Suppressor macrophage treated with lipopolysaccharide for 1 hour (primary cell): ENCODE data around the gene SLC20A1.
"Not testable (repeated sequence)": the region's sequence is repeated elsewhere in the genome, so short reads cannot be mapped to it uniquely, and the experiment has no call there.

ENCODE experiments used
- DNase-seq, 3 donors: peaks; one replicate each; pipeline ENCODE4 v3.0.0-alpha.2; 2020 to 2022

Gene SLC20A1

DNA sequence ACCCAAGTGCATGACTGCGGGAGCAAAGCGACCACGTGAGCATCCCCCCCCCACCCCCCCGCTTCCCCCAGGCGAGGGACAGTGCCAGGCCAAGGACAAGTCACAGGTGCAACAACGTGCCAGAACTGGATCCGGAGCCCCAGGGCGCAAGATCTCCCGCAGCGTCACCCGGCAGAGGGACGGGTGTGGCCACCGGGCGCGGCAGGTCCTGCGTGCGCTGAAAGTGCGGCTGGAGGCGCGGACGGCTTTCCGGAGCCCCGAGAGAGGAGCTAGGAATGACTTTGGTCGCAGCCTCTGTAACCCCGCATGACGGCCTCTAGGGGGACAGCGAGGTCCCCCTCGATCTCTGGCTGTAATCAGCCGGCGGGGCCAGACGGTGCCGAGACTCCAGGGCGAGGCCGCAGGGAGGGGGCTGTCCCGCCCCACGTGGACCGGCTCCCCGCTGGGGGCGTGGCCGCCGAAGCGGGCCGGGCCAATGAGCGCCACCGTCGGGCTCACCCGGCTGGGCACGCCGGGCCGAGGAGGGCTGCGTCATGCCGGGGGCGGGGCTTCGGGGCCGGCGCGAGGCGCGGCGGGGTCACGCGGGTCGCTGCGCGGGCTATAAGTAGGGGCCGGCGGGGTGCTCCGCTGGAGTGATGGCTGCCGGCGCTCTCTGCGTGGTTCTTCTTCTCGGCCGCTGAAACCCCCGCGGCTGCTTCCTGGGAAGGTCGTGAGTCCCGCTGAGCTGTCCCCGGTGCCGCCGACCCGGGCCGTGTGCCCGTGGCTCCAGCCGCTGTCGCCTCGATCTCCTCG lies at the start of gene SLC20A1:
TSS of gene SLC20A1 (plus strand) at position 630 of the 792 bp plus-strand sequence. CDS start 890 bp downstream, outside the sequence.
- DNase-seq = peak; percentile 98 to 100 (median 99)

- no peak for DNase-seq
Measured at GRCh38 chr2:112597537-112598322, 48.0 kb upstream of the SLC20A1 start.

DNA sequence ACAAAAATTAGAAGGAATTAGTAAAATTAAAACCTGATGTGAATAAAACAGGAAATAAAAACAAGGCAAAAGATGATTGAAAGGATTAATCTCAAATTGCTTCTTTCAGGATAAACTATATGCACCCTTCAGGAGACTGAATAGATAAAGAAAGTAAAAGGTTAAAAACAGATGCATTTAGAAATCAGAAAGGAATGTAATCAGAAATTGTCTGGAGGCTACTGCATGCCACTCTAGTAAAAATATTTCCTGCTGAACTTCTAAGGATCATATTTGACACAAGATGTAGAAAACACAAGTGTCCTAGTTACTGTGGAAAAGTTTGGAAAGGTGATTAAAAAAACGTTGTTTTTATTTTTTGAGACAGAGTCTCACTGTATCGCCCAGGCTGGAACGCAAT lies 45.1 kb upstream of the SLC20A1 start:
- no peak for DNase-seq

GRCh38 chr2:112601754-112602153 lies 44.0 kb upstream of the SLC20A1 start:
- DNase-seq = no peak

DNA sequence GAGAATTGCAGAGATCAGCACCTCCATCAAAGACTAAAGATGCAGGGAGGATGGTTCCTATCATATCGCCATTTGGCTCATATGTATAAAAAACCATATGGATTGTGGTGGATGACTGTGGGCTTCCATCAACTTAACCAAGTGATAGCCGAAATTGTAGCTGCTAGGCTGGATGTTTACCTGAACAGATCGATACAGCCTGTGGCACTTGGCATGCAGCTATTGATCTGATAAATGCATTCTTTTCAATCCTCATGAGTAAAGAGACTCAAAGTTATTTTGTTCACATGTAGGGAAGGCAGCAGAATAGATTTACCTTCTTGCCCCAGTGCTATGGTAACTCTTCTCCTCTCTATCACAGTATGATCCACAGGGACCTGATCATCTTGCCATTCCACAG lies 42.8 kb upstream of the SLC20A1 start:
- DNase-seq = no peak

GRCh38 chr2:112603731-112604130 lies 42.0 kb upstream of the SLC20A1 start:
- no peak for DNase-seq

DNA sequence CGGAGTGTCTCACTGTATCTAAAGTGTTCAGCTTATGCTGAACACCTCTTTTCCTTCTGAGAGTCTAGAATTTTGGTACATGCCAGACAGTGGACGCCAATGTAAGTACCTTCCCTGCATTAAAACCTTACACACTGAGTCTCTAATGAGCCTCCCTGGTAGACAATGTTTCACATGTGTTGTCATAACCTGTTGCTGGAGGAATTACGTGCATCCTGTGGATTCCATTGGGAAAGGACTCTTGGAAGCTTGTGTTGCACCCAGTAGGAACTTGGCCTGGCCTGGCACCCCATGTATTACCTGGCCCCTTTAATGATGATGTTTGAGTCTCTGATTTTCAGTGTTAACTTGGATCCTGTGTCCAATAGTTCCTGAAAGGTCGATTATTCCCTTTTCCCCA lies 40.8 kb upstream of the SLC20A1 start:
- no peak for DNase-seq

DNA sequence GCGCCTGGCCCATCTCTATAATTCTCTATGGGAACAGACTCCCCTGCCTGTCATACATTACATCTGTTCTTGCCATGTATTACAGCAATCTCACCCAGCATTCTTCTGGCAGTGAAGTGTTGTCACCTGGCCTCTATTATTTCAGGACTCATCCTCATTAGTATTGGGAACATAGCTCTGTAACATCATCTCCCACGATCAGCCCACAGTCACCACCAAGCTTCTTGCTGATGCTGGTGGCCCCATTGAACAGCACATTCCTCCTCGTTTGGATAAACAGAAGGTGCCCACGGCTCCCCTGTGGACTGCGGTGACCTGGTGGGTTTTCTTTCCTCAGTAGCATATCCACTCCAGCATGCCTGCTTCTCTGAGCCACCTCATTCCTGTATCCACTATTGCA lies 39.8 kb upstream of the SLC20A1 start:
- DNase-seq = no peak

DNA sequence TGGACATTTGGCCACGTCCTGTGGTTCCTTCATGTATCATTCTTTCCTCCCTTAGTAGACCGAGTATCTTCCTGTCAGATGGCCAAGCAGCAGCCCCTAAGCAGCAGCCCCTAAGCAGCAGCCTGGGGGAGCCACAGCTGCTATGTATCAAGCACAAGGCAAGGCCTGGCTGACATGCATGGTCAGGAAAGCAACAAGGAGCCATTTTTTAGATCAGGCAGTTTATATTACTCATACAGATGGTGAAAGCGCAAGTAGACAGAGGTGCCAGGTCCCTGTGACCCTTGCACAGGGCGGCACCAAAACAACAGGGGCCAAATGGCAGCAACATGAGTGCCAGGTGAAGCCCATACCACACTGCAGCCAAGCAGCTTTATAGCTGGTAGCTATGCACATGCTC lies 39.2 kb upstream of the SLC20A1 start:
- no peak for DNase-seq

- no peak for DNase-seq
Measured at GRCh38 chr2:112607680-112608438, 37.9 kb upstream of the SLC20A1 start.

GRCh38 chr2:112609320-112609719 lies 36.4 kb upstream of the SLC20A1 start:
- not testable (repeated sequence) for DNase-seq

DNA sequence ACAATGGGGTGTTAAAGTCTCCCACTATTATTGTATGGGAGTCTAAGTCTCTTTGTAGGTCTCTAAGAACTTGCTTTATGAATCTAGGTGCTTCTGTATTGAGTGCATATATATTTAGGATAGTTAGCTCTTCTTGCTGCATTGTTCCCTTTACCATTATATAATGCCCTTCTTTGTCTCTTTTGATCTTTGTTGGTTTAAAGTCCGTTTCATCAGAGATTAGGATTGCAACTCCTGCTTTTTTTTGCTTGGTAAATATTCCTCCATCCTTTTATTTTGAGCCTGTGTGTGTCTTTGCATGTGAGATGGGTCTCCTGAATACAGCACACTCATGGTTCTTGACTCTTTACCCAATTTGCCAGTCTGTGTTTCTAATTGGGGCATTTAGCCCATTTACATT lies 33.5 kb upstream of the SLC20A1 start:
- DNase-seq = not testable (repeated sequence)

DNA sequence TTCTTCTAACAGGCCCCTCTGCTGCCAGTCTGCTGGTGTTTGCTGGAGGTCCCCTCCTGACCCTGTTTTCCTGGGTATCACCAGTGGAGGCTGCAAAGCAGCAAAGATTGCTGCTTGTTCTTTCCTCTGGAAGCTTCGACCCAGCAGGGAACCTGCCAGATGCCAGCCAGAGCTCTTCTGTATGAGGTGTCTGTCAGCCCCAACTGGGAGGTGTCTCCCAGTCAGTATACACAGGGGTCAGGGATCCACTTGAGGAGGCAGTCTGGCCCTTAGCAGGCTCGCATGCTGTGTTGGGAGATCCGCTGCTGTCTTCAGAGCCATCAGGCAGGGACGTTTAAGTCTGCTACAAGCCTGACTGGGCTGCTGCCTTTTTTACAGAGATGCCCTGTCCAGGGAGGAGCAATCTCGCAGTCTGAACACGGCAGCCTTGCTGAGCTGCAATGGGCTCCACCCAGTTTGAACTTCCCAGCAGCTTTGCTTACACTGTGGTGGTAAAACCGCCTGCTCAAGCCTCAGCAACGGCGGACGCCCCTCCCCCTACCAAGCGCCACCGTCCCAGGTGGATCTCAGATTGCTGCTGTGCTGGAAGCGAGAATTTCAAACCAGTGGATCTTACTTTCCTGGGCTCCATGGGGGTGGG lies 31.4 kb upstream of the SLC20A1 start:
- no peak for DNase-seq

DNA sequence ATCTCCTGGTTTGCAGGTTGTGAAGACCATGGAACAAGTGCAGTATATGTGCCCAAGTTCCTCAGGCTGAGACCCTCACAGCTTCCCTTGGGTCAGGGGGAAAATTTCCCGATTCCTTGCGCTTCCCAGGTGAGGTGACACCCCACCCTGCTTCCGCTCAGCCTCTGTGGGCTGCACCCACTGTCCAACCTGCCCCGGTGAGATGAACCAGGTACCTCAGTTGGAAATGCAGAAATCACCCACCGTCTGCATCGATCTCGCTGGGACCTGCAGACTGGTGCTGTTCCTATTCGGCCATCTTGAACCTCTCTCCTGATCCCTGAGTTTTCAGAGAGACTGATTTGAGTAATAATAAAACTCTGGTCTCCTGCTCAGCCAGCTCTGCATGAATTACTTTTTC lies 30.7 kb upstream of the SLC20A1 start:
- DNase-seq = no peak

DNA sequence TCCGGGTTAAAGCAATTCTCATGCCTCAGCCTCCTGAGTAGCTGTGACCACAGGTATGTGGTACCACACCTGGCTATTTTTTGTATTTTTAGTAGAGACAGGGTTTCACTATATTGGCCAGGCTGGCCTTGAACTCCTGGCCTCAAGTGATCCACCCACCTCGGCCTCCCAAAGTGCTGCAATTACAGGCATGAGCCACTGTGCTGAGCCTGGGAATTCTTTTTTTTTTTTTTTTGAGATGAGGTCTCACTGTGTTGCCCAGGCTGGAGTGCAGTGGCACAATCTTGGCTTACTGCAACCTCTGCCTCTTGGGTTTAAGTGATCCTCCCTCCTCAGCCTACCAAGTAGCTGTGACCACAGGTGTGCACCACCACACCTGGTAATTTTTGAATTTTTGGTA lies 29.9 kb upstream of the SLC20A1 start:
- not testable (repeated sequence) for DNase-seq

GRCh38 chr2:112618383-112618782 lies 27.4 kb upstream of the SLC20A1 start:
- DNase-seq = peak in 1 of 3 donors; percentile 21

DNA sequence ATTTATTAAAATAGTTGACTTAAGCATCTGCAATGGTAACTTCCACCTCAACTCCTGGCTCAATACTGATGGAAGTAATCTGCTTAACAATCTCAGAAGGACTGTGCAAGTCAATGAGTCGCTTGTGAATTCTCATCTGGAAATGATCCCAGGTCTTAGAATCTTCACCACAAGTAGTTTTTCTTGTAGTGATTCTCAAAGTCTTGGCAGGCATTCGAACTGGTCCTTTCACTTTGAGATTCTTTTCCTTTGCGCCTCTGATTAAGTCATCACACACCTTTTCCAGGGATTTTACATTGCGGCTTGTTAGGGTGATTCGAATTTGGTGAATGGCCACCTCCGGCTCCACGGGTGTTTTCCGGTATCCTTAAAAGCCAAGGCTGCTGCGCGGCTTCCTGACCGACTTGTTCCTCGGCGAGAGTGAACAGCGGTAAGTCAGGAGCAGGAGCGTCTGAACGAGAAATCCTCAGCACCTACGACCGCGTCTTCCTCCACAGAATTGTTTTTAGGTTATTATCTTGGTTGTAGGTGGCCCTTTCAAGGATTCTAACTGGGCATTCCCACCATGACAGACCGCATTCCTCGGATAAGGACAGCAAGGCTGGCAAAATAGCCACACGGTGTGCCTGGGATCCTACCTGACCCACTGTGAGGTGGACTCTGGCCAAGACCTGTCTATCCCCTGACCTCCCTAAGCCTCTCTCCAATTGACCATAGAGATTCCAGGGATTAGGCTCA lies 23.8 kb upstream of the SLC20A1 start:
- no peak for DNase-seq

GRCh38 chr2:112622528-112622849 lies 23.2 kb upstream of the SLC20A1 start:
- DNase-seq = peak; percentile 29 to 69 (median 57)

GRCh38 chr2:112623913-112624777 lies 21.6 kb upstream of the SLC20A1 start:
- DNase-seq = peak; percentile 74 to 79 (median 78)

DNA sequence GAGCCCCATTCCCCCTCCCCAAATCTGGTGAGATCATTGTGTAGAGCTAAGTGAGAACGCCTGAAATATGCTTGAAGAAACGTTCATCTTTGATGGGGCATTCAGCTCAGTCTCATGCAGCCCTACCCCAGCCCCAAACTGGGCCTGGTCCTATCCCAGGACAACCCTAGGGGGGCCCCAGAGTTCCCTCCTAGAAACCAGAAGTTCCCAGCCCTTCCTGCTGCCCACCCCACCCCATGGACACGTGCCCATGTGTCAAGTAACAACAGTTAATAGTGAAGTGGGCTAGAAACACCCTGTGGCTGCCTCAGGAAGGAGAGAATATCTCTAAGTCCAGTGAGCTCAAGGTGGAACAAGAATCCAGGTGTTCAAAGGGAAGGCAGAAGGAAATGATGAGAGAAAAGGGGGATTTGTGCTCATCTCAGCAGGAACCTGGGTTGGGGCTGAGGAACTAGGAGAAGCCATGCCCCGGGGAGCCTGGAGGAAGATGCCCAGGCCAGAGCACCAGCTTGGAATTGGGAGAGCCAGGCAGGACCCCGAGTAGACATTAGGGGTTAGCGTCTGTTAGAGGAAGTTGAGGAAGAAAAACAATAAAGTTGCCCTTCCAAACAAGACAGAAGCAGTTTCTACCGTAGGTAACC lies 20.1 kb upstream of the SLC20A1 start:
- peak in 1 of 3 donors; percentile 24 for DNase-seq

DNA sequence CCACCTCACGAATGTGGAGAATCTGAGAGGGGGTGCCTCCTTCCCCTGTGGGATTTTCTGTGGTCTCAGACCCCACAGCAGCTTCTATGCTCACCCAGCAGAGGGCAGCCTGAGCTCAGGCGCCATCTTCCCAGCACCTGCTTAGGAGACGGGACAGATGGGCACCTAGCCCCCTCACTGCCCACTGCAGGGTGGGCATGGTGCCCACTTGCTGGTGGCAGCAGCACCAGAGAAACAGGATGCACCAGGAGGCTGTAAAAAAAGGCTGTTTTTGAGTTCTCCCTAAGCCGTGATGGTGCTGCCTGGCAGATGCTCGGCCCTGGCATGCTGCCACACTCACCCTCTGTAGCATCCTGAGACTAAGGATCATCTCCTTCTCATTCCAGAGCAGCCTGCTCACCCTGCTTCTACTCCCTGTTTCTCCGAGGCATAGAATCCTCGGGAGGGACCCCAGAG lies 19.1 kb upstream of the SLC20A1 start:
- peak; percentile 54 to 63 (median 60) for DNase-seq
